ENCODE measurements around the gene FOXO6. TPM values are rescaled to one million over a fixed set of nuclear protein-coding genes. Genes with fewer than 3 reads are reported as not detected.

FOXO6 gene
- total RNA-seq, 1 experiment from 2014 or later: 9.0 TPM

DNA sequence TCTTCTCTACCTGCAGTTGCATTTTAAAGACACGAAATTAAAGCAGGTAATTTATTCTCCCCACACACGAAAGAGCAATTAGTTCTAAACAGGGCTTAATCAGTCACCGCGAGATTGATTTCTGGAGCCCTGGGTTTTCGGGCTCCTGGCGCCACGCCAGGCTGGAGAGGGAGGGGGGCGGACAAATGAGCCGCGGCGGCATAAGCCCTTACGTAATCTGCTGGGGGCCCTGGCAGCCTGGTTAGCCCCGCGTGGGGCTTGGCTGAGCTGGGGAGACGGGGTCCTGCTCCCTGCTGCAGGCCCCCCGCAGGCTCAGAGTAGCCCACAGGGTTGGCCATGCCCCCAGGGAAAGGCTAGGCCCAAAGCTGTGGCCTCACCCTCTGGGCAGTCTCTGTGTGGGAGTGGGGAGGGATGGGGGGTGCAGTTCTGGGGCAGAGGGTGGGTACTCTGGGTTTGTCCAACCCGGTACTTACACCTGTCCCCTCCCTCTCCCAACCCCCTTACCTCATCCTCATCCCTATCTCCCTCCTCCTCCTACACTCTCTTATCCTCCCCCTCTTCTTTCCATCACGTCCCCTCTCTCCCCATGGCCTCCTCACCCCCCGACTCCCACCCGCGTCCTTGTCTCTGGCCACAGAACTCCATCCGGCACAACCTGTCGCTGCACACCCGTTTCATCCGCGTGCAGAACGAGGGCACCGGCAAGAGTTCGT, 19.9 kb downstream of the FOXO6 start:
- BruUV-seq (replicated peaks): no TSS peak
- intact Hi-C loops (cut with micrococcal nuclease; ENCODE audit: unreplicated experiment): loop anchor here (1.0 kb wide), 1 partner anchor 20 kb away; the partner anchor contains the start of gene FOXO6
- no peaks in the 10 kb centered on the region for H3K27me3 ChIP-seq (ENCODE audit: insufficient read depth, low read depth)
- peaks cover 5% of the 10 kb centered on the region; the same call in 1 of the 2 replicates for H3K79me2 ChIP-seq (ENCODE audit: low read depth)
- peak overlapping the region; percentile 75 for H3K4me3 ChIP-seq
- H3F3A ChIP-seq (ENCODE audit: insufficient read depth, low read depth): peaks cover 8% of the 10 kb centered on the region; the same call in 1 of the 2 replicates
- peak overlapping the region; percentile 58; the same call in 1 of the 2 replicates for H2AFZ ChIP-seq
- H3K4me2 ChIP-seq: peak overlapping the region; percentile 98
- ChIA-PET CTCF (interaction anchor here (0.6 kb wide), 2 partner anchors 9 to 22 kb away, joined by 7 read pairs; no protein-coding TSS in a partner anchor), POLR2A (ENCODE audit: unreplicated experiment) (interaction anchor here (0.6 to 1.6 kb wide), 4 partner anchors 9 to 107 kb away, joined by 3 to 8 read pairs (median 5); partner anchors contain the start of gene FOXO6)
- H3K9me3 ChIP-seq (ENCODE audit: insufficient read depth, low read depth): no peaks in the 10 kb centered on the region
- H3K27ac ChIP-seq: peak overlapping the region; percentile 53
- TF ChIP-seq, protein P1, sequence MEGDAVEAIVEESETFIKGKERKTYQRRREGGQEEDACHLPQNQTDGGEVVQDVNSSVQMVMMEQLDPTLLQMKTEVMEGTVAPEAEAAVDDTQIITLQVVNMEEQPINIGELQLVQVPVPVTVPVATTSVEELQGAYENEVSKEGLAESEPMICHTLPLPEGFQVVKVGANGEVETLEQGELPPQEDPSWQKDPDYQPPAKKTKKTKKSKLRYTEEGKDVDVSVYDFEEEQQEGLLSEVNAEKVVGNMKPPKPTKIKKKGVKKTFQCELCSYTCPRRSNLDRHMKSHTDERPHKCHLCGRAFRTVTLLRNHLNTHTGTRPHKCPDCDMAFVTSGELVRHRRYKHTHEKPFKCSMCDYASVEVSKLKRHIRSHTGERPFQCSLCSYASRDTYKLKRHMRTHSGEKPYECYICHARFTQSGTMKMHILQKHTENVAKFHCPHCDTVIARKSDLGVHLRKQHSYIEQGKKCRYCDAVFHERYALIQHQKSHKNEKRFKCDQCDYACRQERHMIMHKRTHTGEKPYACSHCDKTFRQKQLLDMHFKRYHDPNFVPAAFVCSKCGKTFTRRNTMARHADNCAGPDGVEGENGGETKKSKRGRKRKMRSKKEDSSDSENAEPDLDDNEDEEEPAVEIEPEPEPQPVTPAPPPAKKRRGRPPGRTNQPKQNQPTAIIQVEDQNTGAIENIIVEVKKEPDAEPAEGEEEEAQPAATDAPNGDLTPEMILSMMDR (conservative IDR thresholded peaks at IDR 0.05): no peak
- no peak for TF ChIP-seq EZH2 (IDR thresholded peaks at IDR 0.05; ENCODE audit: low read depth)
- H3K36me3 ChIP-seq (ENCODE audit: low read depth): 0 out of 2 replicates have a peak, but pooled peaks cover 4% of the 10 kb centered on the region
- peak in 1 of 2 experiments; percentile 79 for DNase-seq
- H3K4me1 ChIP-seq (replicated peaks; ENCODE audit: insufficient read depth): peaks cover 23% of the 10 kb centered on the region
- H3K9me2 ChIP-seq (ENCODE audit: insufficient read depth): no peaks in the 10 kb centered on the region
- no peaks in the 10 kb centered on the region; the same call in 1 of the 2 replicates for H4K20me1 ChIP-seq (ENCODE audit: insufficient read depth)

DNA sequence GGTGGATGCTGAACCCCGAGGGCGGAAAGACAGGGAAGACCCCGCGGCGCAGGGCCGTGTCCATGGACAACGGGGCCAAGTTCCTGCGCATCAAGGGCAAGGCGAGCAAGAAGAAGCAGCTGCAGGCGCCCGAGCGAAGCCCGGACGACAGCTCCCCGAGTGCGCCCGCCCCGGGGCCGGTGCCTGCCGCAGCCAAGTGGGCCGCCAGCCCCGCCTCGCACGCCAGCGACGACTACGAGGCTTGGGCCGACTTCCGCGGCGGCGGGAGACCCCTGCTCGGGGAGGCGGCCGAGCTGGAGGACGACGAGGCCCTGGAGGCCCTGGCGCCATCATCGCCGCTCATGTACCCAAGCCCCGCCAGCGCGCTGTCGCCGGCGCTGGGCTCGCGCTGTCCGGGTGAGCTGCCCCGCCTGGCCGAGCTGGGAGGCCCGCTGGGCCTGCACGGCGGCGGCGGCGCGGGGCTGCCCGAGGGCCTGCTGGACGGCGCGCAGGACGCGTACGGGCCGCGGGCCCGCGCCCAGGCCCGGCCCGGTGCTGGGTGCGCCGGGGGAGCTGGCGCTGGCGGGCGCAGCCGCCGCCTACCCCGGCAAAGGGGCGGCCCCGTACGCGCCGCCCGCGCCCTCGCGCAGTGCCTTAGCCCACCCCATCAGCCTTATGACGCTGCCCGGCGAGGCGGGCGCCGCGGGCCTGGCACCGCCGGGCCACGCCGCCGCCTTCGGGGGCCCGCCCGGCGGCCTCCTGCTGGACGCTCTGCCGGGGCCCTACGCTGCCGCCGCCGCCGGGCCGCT, 20.7 kb downstream of the FOXO6 start:
- CTCF ChIA-PET: interaction anchor here (0.6 to 0.8 kb wide), 4 partner anchors 10 to 111 kb away, joined by 3 to 7 read pairs (median 4); partner anchors contain the start of gene FOXO6
- Histone ChIP-seq H4K20me1 (ENCODE audit: insufficient read depth) (no peaks in the 10 kb centered on the region; the same call in 1 of the 2 replicates), H3K9me3 (ENCODE audit: insufficient read depth, low read depth) (no peaks in the 10 kb centered on the region), H3K4me2 (peak overlapping the region; percentile 99), H3K4me1 (replicated peaks; ENCODE audit: insufficient read depth) (peaks cover 28% of the 10 kb centered on the region), H3K9me2 (ENCODE audit: insufficient read depth) (no peaks in the 10 kb centered on the region), H3K79me2 (ENCODE audit: low read depth) (peaks cover 5% of the 10 kb centered on the region; the same call in 1 of the 2 replicates), H3K27me3 (ENCODE audit: insufficient read depth, low read depth) (no peaks in the 10 kb centered on the region), H2AFZ (peak overlapping the region; percentile 72), H3F3A (ENCODE audit: insufficient read depth, low read depth) (peaks cover 8% of the 10 kb centered on the region; the same call in 1 of the 2 replicates), H3K36me3 (ENCODE audit: low read depth) (0 out of 2 replicates have a peak, but pooled peaks cover 4% of the 10 kb centered on the region), H3K27ac (peak overlapping the region; percentile 82), H3K4me3 (peak overlapping the region; percentile 91)
- no TSS peak for BruUV-seq (replicated peaks)
- TF ChIP-seq EZH2 (IDR thresholded peaks at IDR 0.05; ENCODE audit: low read depth): no peak
- TF ChIP-seq, protein P1 (conservative IDR thresholded peaks at IDR 0.05): no peak
- peak in 1 of 2 experiments; percentile 81 for DNase-seq
- intact Hi-C loops (cut with micrococcal nuclease; ENCODE audit: unreplicated experiment): loop anchor here (1.0 to 2.0 kb wide), 4 partner anchors 21 to 133 kb away; partner anchors contain the start of gene FOXO6
- POLR2A ChIA-PET (ENCODE audit: unreplicated experiment): interaction anchor here (0.6 to 1.6 kb wide), 5 partner anchors 10 to 572 kb away, joined by 3 to 19 read pairs (median 6); partner anchors contain the start of gene FOXO6

All from PC-9 (cell line).